Keratinocyte (primary cell): ENCODE data around the gene RARA. TPM values are rescaled to one million over a fixed set of nuclear protein-coding genes. Genes with fewer than 3 reads are reported as not detected.
"Not testable (repeated sequence)": the region's sequence is repeated elsewhere in the genome, so short reads cannot be mapped to it uniquely, and the experiment has no call there.

Experiments
- DNase-seq: peaks from one replicate; pipeline ENCODE4 v3.0.0-alpha.2; 2011; ENCODE audit warnings: low read depth, missing footprints, low spot score
- FAIRE-seq: peaks from 2 replicates; lab custom pipeline; 2011; peaks lifted over from hg19 to GRCh38; lab: Jason Lieb, UNC
- H2AFZ ChIP-seq: 2 replicates; pipeline ENCODE4 v1.6.0; 2012; ENCODE audit warnings: low read length, control low read depth, inconsistent platforms; ENCODE audit not compliant: control insufficient read depth
- H3K27ac ChIP-seq: 2 replicates; pipeline ENCODE4 v1.5.1; 2011; ENCODE audit warnings: low read length; ENCODE audit not compliant: control insufficient read depth, insufficient read depth
- H3K27me3 ChIP-seq: 3 replicates; pipeline ENCODE4 v1.6.0; 2011; ENCODE audit warnings: low read length; ENCODE audit not compliant: control insufficient read depth, insufficient read depth; ENCODE audit errors: extremely low read depth
- H3K36me3 ChIP-seq, 2 experiments: 2 replicates in 1 of 2; 3 replicates in 1 of 2; pipeline ENCODE4 v1.5.1; 2011; ENCODE audit warnings: low read length in 2 of 2, mild to moderate bottlenecking in 1 of 2; ENCODE audit not compliant: control insufficient read depth in 2 of 2, insufficient read depth in 2 of 2; ENCODE audit errors: extremely low read depth in 1 of 2
- H3K4me1 ChIP-seq: 3 replicates; pipeline ENCODE4 v1.5.1; 2011; ENCODE audit warnings: low read length; ENCODE audit not compliant: control insufficient read depth, insufficient read depth; ENCODE audit errors: extremely low read depth
- H3K4me2 ChIP-seq: 3 replicates; pipeline ENCODE4 v1.6.0; 2011; ENCODE audit warnings: low read depth, low read length; ENCODE audit not compliant: control insufficient read depth, insufficient read depth; ENCODE audit errors: extremely low read depth
- H3K4me3 ChIP-seq, 3 experiments: fragments of 200-600 bp in 1 of 3; sonication (generic) in 1 of 3; 2 replicates in 2 of 3; 3 replicates in 1 of 3; pipeline ENCODE4 v1.5.1; 2011 to 2016; ENCODE audit warnings: low read length in 3 of 3, mild to moderate bottlenecking in 3 of 3, control low read depth in 2 of 3, inconsistent platforms in 1 of 3, low read depth in 1 of 3, mixed read lengths in 1 of 3, mixed run types in 1 of 3, moderate library complexity in 1 of 3; ENCODE audit not compliant: control insufficient read depth in 2 of 3, insufficient read depth in 2 of 3; ENCODE audit errors: extremely low read depth in 1 of 3
- H3K79me2 ChIP-seq: 2 replicates; pipeline ENCODE4 v1.6.0; 2012; ENCODE audit warnings: low read length; ENCODE audit not compliant: control insufficient read depth, insufficient read depth
- H3K9ac ChIP-seq: 3 replicates; pipeline ENCODE4 v1.6.0; 2011; ENCODE audit warnings: low read length; ENCODE audit not compliant: control insufficient read depth, insufficient read depth; ENCODE audit errors: extremely low read depth
- H3K9me1 ChIP-seq: 3 replicates; pipeline ENCODE4 v1.6.0; 2011; ENCODE audit warnings: low read length; ENCODE audit not compliant: control insufficient read depth, insufficient read depth; ENCODE audit errors: extremely low read depth
- H3K9me3 ChIP-seq: 2 replicates; pipeline ENCODE4 v1.5.1; 2012; ENCODE audit warnings: low read depth, low read length; ENCODE audit not compliant: control insufficient read depth
- H4K20me1 ChIP-seq: 3 replicates; pipeline ENCODE4 v1.6.0; 2011; ENCODE audit warnings: low read length; ENCODE audit not compliant: control insufficient read depth, insufficient read depth; ENCODE audit errors: extremely low read depth
- CTCF ChIP-seq, 3 experiments: IDR thresholded peaks in 1 of 3; conservative IDR thresholded peaks in 1 of 3; optimal IDR thresholded peaks in 1 of 3; 2 replicates in 2 of 3; 3 replicates in 1 of 3; pipeline versions ENCODE3 to v1.5.1; 2011; ENCODE audit warnings: low read length in 3 of 3, mild to moderate bottlenecking in 3 of 3, moderate library complexity in 2 of 3, control low read depth in 1 of 3, inconsistent platforms in 1 of 3; ENCODE audit not compliant: insufficient read depth in 2 of 3; ENCODE audit errors: extremely low read depth in 1 of 3
- EZH2 ChIP-seq: IDR thresholded peaks from one replicate; pipeline ENCODE4 v1.6.1; 2012; ENCODE audit warnings: inconsistent platforms, mild to moderate bottlenecking, low read length, moderate library complexity
- dilution Hi-C: fragments of 300-500 bp; cut with MboI; formaldehyde crosslinking; loops from one replicate; pipeline ENCODE4 v1.7.0; 2020; ENCODE audit warnings: low sequenced_read_pairs; ENCODE audit not compliant: extremely low pct_ligation_motif_present
- polyA plus RNA-seq, 5 experiments: library from polyadenylated mRNA; depleted of rRNA in 3 of 5; stranded (reverse) in 3 of 5; stranded (forward) in 1 of 5; unstranded in 1 of 5; fragments of >200 nt; gene quantifications; 1 replicate in 1 of 5; 2 replicates in 3 of 5; 3 replicates in 1 of 5; pipeline versions ENCODE4 v1.2.1 to v1.2.3, GENCODE V29; 2011 to 2012; ENCODE audit warnings: missing spikeins in 2 of 5, low read depth in 1 of 5, low replicate concordance in 1 of 5

The RARA gene
- polyA plus RNA-seq, 1 donor (not counting 4 experiments of a cell fraction or from before 2014, with no cell fraction given): 3.8 TPM

GRCh38 chr17:40371261-40371929 lies 62.4 kb downstream of the RARA start:
- H3K4me1 ChIP-seq: peaks cover 3% of the 10 kb centered on the region
- no peak overlapping the region for H3K27ac ChIP-seq
- no peak overlapping the region for H3K4me3 ChIP-seq
- no peaks in the 10 kb centered on the region for H3K9me1 ChIP-seq
- no peaks in the 10 kb centered on the region for H3K27me3 ChIP-seq
- TF ChIP-seq EZH2: no peak
- no peaks in the 10 kb centered on the region for H3K79me2 ChIP-seq
- no peak overlapping the region for H3K9ac ChIP-seq
- no peaks in the 10 kb centered on the region for H3K9me3 ChIP-seq
- dilution Hi-C loops: no loop called here
- H3K4me2 ChIP-seq: no peak overlapping the region
- FAIRE-seq (no peak), DNase-seq (no peak)
- H4K20me1 ChIP-seq: no peaks in the 10 kb centered on the region
- H3K36me3 ChIP-seq: no peaks in the 10 kb centered on the region
- H2AFZ ChIP-seq: no peak overlapping the region

GRCh38 chr17:40372031-40372430 lies 63.1 kb downstream of the RARA start:
- no peaks in the 10 kb centered on the region for H4K20me1 ChIP-seq
- H3K36me3 ChIP-seq: no peaks in the 10 kb centered on the region
- H3K9me1 ChIP-seq: no peaks in the 10 kb centered on the region
- FAIRE-seq (no peak), DNase-seq (no peak)
- H3K9me3 ChIP-seq: no peaks in the 10 kb centered on the region
- peaks cover 3% of the 10 kb centered on the region for H3K4me1 ChIP-seq
- no peak overlapping the region for H3K4me2 ChIP-seq
- dilution Hi-C loops: no loop called here
- no peaks in the 10 kb centered on the region for H3K27me3 ChIP-seq
- TF ChIP-seq EZH2: no peak
- TF ChIP-seq CTCF (optimal IDR thresholded peaks at IDR 0.05 in 1 of 3, IDR thresholded peaks at IDR 0.05 in 1 of 3, conservative IDR thresholded peaks at IDR 0.05 in 1 of 3; ENCODE audit: extremely low read depth in 1 of 3, insufficient read depth in 2 of 3, low read length in 3 of 3): no peak
- H2AFZ ChIP-seq: no peak overlapping the region
- no peak overlapping the region for H3K4me3 ChIP-seq
- no peaks in the 10 kb centered on the region for H3K79me2 ChIP-seq
- H3K27ac ChIP-seq: no peak overlapping the region
- no peak overlapping the region for H3K9ac ChIP-seq

- H3K4me2 ChIP-seq, FAIRE-seq, H3K9me1 ChIP-seq, H4K20me1 ChIP-seq, H3K79me2 ChIP-seq, H3K4me3 ChIP-seq, H3K36me3 ChIP-seq, H3K9me3 ChIP-seq, H3K27me3 ChIP-seq, dilution Hi-C loops, H3K9ac ChIP-seq, H3K4me1 ChIP-seq, H2AFZ ChIP-seq, DNase-seq, H3K27ac ChIP-seq: not testable (repeated sequence)
These were observed 63.7 kb downstream of the RARA start for GRCh38 chr17:40372644-40373043.
